SK-N-SH treated with all-trans-retinoic acid at 6 μM for 48 hours (cell line): ENCODE results near the gene BACH1.
"Not testable (repeated sequence)": the region's sequence is repeated elsewhere in the genome, so short reads cannot be mapped to it uniquely, and the experiment has no call there.

Experiments
- ARNTL ChIP-seq: fragments of 450-650 bp; formaldehyde crosslinking; IDR thresholded peaks from 2 replicates; pipeline ENCODE4 v1.5.0; 2020; ENCODE audit warnings: low read depth, mild to moderate bottlenecking, moderate library complexity, borderline replicate concordance
- CREB5 ChIP-seq: fragments of 250-450 bp; sonication (Bioruptor Pico); IDR thresholded peaks from 2 replicates; pipeline ENCODE4 v1.5.1; 2020; ENCODE audit warnings: low read depth, mild to moderate bottlenecking, moderate library complexity
- PATZ1 ChIP-seq: fragments of 250-450 bp; sonication (Bioruptor Pico); IDR thresholded peaks from 2 replicates; pipeline ENCODE4 v1.8.0; 2020; ENCODE audit warnings: mild to moderate bottlenecking, moderate library complexity, borderline replicate concordance
- SNAI2 ChIP-seq: fragments of 250-450 bp; sonication (Bioruptor Pico); IDR thresholded peaks from 2 replicates; pipeline ENCODE4 v1.5.0; 2020; ENCODE audit warnings: mild to moderate bottlenecking, moderate library complexity
- TCF4 ChIP-seq: fragments of 250-450 bp; sonication (Bioruptor Pico); IDR thresholded peaks from 2 replicates; pipeline ENCODE4 v1.8.0; 2021; ENCODE audit warnings: mild to moderate bottlenecking, moderate library complexity, borderline replicate concordance
- TSHZ2 ChIP-seq: fragments of 250-450 bp; sonication (Bioruptor Pico); IDR thresholded peaks from 2 replicates; pipeline ENCODE4 v1.5.0; 2020; ENCODE audit warnings: mild to moderate bottlenecking, moderate library complexity
- ZC3H10 ChIP-seq: fragments of 250-450 bp; sonication (Bioruptor Pico); IDR thresholded peaks from 2 replicates; pipeline ENCODE4 v1.5.1; 2021; ENCODE audit warnings: mild to moderate bottlenecking, moderate library complexity
- ZNF70 ChIP-seq: fragments of 450-650 bp; formaldehyde crosslinking; IDR thresholded peaks from 2 replicates; pipeline ENCODE4 v1.5.0; 2020; ENCODE audit warnings: mild to moderate bottlenecking, moderate library complexity

- not testable (repeated sequence) for TF ChIP-seq TCF4, ZC3H10, ZNF70, PATZ1, CREB5, SNAI2, ARNTL, TSHZ2 (CRISPR knock-in tag)
These were observed 49.4 kb upstream of the BACH1 start for GRCh38 chr21:29249289-29249688.
